GM12801 (cell line): Measurements from ENCODE around the gene LZIC.

Experiments
- TF ChIP-seq, protein P1 (sequence below): IDR thresholded peaks from one replicate; pipeline ENCODE4 v1.5.1; 2011; ENCODE audit warnings: control low read depth; ENCODE audit not compliant: insufficient read length; ENCODE audit errors: extremely low read depth

LZIC gene

DNA sequence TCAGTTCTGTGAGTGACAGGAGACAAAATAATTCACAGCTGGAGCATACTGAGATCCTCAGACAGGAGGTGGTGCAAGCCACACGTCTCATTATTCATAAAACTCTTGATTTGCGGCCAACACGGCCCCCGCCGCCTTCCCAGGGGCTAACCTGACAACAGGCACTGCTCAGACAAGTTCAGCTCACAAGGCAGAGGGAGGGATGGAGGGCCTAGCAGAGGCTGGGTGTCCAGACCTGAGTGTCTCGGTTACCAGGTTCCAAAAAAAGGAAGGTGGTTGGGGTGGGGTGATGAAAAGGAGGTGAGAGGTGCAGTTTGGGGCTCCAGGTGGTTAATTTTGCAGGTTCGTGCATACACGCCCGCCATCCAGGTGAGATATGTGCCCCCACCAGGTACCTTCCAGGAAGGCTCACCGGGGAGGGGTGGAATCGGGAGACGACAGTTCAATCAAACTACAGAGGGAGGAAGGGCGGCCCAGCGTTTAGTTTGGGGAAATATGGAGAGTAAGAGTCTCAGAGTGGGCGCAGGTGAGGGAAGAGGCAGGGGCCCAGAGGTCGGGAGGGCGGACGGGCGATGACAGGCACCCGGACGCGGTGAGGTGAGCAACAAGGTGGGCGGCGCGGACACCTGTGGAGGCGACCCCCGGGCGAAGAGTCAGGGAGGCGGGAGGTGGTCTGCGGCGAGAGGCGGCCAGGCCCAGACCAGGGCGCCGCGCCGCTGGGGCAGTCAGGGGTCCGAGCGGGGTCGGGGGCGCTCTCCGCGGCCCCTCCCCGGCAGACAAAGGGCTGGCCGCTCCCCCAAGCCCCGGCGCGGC is 33.8 kb downstream of the LZIC start:
- TF ChIP-seq, protein P1, sequence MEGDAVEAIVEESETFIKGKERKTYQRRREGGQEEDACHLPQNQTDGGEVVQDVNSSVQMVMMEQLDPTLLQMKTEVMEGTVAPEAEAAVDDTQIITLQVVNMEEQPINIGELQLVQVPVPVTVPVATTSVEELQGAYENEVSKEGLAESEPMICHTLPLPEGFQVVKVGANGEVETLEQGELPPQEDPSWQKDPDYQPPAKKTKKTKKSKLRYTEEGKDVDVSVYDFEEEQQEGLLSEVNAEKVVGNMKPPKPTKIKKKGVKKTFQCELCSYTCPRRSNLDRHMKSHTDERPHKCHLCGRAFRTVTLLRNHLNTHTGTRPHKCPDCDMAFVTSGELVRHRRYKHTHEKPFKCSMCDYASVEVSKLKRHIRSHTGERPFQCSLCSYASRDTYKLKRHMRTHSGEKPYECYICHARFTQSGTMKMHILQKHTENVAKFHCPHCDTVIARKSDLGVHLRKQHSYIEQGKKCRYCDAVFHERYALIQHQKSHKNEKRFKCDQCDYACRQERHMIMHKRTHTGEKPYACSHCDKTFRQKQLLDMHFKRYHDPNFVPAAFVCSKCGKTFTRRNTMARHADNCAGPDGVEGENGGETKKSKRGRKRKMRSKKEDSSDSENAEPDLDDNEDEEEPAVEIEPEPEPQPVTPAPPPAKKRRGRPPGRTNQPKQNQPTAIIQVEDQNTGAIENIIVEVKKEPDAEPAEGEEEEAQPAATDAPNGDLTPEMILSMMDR = no peak

DNA sequence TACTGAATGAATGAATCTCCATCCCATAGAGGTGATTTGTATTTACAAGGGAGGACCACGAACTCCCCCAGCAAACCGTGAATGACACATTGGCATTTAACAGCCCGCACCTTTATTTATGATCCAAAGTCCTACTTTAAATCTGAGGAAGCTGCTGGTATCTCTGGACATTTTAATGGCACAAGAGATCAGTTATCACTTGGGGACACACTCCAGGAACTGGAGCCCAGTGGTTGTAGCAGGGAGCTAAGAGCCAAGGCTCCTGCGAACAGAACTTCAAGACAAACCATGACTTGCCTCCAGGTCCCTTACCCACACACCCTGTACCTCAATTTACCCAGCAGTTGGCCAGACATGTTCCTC is 34.3 kb downstream of the LZIC start:
- TF ChIP-seq, protein P1 = no peak

DNA sequence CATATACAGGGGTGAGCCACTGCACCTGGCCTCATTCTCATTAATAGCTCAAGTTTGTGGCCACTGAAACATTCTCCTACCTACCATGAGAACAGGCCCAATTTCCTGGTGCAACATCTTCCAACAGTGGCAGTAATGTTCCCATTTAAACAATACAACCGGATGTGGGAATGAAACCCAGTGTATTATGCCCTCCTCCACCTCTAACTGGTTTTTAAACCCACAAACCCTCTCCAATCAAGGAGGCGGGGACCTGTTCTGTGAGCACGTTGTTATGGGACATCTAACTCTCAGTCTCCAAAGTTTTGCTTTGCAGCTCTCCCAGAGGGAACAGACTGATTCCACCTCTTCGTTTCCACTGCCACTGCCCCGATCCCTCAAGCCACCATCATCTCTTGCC is 35.8 kb downstream of the LZIC start:
- TF ChIP-seq, protein P1 = no peak

DNA sequence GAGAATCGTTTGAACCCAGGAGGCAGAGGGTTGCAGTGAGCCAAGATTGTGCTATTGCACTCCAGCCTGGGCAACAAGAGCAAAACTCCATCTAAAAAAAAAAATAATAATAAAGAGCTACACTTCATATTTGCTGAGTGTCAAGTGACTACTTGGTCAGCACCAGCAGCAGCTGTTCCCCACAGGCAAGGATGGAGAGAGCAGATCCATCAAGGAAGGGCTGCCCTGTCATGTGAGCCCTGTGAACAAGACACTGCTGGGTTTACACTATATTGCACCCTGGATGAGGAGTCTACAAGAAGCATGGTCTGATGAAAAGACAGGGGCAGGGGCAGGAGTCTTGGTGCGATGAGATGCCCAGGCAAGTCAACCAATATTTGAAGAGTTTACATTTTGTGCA is 36.7 kb downstream of the LZIC start:
- TF ChIP-seq, protein P1 = no peak

DNA sequence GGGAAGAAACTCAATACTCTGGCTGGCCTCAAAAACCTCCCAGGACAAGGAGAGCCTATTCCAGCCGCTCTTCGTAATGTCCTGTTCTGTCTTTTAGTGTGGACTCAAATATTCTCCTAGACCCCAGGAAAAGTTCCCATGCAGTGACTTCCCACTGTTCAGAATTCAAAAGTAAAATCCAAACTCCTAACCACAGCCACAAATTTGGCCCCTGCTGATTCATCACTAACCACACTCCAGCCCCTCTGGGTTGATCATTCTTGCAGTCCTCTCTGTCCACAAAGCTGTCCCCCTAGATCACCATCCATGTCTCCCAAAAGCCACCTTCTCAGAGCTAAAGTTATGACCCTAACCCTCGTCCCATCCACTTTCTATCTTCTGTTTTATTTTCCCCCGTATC is 38.2 kb downstream of the LZIC start:
- TF ChIP-seq, protein P1 = no peak

DNA sequence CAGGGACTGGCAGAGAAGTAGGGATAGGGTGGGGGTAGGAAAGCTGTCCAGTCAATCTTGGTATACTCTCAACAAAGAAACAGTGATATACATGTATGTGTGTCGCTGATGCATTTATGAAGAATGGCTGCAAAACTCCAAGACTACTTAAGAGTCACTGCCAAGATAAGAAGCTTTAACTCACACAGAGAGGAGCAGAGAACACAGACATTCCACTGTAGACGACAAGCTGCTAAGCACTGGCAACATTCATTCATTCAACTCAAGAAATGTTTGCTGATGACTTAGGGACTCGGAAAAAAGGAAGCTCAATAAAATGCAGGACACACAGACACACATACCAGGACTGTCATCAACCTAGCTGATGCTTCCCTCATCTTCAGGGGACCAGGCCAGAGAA is 38.6 kb downstream of the LZIC start:
- TF ChIP-seq, protein P1 = no peak

DNA sequence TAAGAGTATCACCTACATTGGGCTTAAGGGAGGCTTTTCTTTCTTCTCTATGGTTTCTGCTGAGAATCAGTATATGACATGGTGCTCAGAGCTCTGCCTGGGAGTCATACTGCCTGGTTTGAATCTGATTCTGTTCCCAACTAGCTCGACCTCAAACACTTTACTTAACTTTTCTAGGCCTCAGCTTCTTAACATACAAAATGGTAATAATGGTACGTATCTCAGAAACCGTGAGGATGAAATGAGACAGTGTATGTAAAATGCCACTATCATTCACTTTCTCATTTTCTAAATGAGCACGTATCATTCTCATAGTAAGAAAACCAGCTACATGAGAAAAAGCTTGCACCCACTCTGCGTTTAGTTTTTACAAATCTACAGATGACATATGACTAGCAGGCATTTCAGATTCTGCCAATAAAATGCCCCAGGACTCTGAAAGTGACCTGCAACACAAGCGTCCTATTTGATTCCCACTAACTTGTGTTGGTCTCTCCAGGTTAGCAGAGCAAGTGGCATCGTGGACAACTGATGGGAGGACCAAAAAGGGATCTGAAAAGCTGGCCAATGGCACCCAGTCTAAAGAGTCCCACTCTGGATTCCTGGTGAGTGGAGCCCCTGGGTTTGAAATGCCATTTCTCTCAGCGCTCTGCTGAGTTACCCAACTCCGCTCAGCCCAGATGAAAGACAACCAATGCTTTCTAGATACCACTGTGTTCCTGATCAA is 39.2 kb downstream of the LZIC start:
- TF ChIP-seq, protein P1 = no peak
